Measurements from ENCODE around the gene CSH1. TPM values are rescaled to one million over a fixed set of nuclear protein-coding genes. Genes with fewer than 3 reads are reported as not detected.

Gene CSH1
- polyA plus RNA-seq, 2 of the 4 experiments (the other 2 are of a cell fraction), result not detected

GRCh38 chr17:63941162-63941561 lies 44.8 kb upstream of the CSH1 start:
- WGBS (ENCODE audit: missing lambda C conversion rate), result 66% methylated on average over 12 of the region's 12 CpGs

GRCh38 chr17:63940584-63940983 lies 44.2 kb upstream of the CSH1 start:
- no peak for ATAC-seq
- no peaks in the 10 kb centered on the region for H3K9me3 ChIP-seq
- H3K4me2 ChIP-seq, result no peak overlapping the region
- TF ChIP-seq GATA3 (IDR thresholded peaks at IDR 0.05; ENCODE audit: borderline replicate concordance), result no peak
- TF ChIP-seq NR3C1 (IDR thresholded peaks at IDR 0.05), result no peak
- no peak for TF ChIP-seq PHF8 (IDR thresholded peaks at IDR 0.05; ENCODE audit: borderline replicate concordance, low read depth)
- TF ChIP-seq BHLHE40 (IDR thresholded peaks at IDR 0.05; ENCODE audit: low read depth, low read length), result no peak
- no peak for TF ChIP-seq HES2 (IDR thresholded peaks at IDR 0.05)
- no peak for TF ChIP-seq MYC (IDR thresholded peaks at IDR 0.05; ENCODE audit: borderline replicate concordance, low read length)
- no peaks in the 10 kb centered on the region for H3K4me1 ChIP-seq
- H3K27ac ChIP-seq, result no peak overlapping the region
- no peak overlapping the region for H3K4me3 ChIP-seq
- WGBS (ENCODE audit: missing lambda C conversion rate), result 84% methylated on average over 14 of the region's 14 CpGs
- POLR2A ChIA-PET, result no interaction called here
- no peak for FAIRE-seq
- DNase-seq (ENCODE audit: low read depth in 1 of 2, low spot score in 1 of 2), result no peak
- CTCF ChIA-PET, result interaction anchor here (0.9 to 3.8 kb wide), 13 partner anchors 10 to 192 kb away, joined by 3 to 24 read pairs (median 3); partner anchors contain the start of gene GH1

More at GRCh38 chr17:63941162-63941561, 44.8 kb upstream of the CSH1 start:
- no peaks in the 10 kb centered on the region for H3K4me1 ChIP-seq
- CTCF ChIA-PET, result interaction anchor here (0.9 to 3.8 kb wide), 8 partner anchors 10 to 49 kb away, joined by 3 to 24 read pairs (median 4); partner anchors contain the start of genes CSHL1 and GH1
- POLR2A ChIA-PET, result no interaction called here
- no peak overlapping the region for H3K4me2 ChIP-seq
- DNase-seq (ENCODE audit: low read depth in 1 of 2, low spot score in 1 of 2), result no peak
- no peak for ATAC-seq
- no peak for TF ChIP-seq USF2 (IDR thresholded peaks at IDR 0.05)
- TF ChIP-seq JUN (IDR thresholded peaks at IDR 0.05), result no peak
- TF ChIP-seq HMGXB4 (CRISPR knock-in tag; IDR thresholded peaks at IDR 0.05; ENCODE audit: borderline replicate concordance), result no peak
- TF ChIP-seq BHLHE40 (IDR thresholded peaks at IDR 0.05; ENCODE audit: low read depth, low read length), result no peak
- no peak for TF ChIP-seq CTCF (IDR thresholded peaks at IDR 0.05)
- TF ChIP-seq FOSL2 (IDR thresholded peaks at IDR 0.05), result no peak
- TF ChIP-seq FOSL2 (CRISPR knock-in tag; IDR thresholded peaks at IDR 0.05), result no peak
- no peak for TF ChIP-seq MAZ (IDR thresholded peaks at IDR 0.05; ENCODE audit: borderline replicate concordance, low read depth, low read length)
- no peak for TF ChIP-seq FOSB (CRISPR knock-in tag; IDR thresholded peaks at IDR 0.05)
- TF ChIP-seq ZNF302 (CRISPR knock-in tag; IDR thresholded peaks at IDR 0.05), result no peak
- no peak for TF ChIP-seq RARB (CRISPR knock-in tag; IDR thresholded peaks at IDR 0.05)
- no peak for TF ChIP-seq POLR2AphosphoS2 (conservative IDR thresholded peaks at IDR 0.05; ENCODE audit: low read length)
- TF ChIP-seq CBX2 (IDR thresholded peaks at IDR 0.05; ENCODE audit: borderline replicate concordance, low read depth), result no peak
- no peak for TF ChIP-seq ESRRA (IDR thresholded peaks at IDR 0.05; ENCODE audit: borderline replicate concordance, low read length)
- no peak for TF ChIP-seq RFX5 (IDR thresholded peaks at IDR 0.05)
- TF ChIP-seq BCL3 (IDR thresholded peaks at IDR 0.05), result no peak
- no peak for FAIRE-seq
- no peak overlapping the region for H3K4me3 ChIP-seq
- no peak overlapping the region for H3K27ac ChIP-seq
- no peaks in the 10 kb centered on the region for H3K9me3 ChIP-seq

All from A549 (cell line).